Coronary artery (tissue), 2 donors: ENCODE results near the gene GCA.

Experiments used
- DNase-seq: peaks from one replicate; pipeline ENCODE4 v3.0.0-alpha.2; 2017; ENCODE audit warnings: low spot score
- H3K27ac ChIP-seq, 2 donors: fragments of 200-600 bp; sonication (generic); one replicate each; pipeline ENCODE4 v1.5.1; 2016 to 2019
- H3K4me3 ChIP-seq: fragments of 200-600 bp; sonication (generic); 2 replicates; pipeline ENCODE4 v1.5.1; 2016; ENCODE audit warnings: mild to moderate bottlenecking, moderate library complexity
- TF ChIP-seq, protein P1 (sequence below): fragments of 200-600 bp; sonication (generic); IDR thresholded peaks from one replicate; pipeline ENCODE4 v1.5.1; 2019; ENCODE audit warnings: antibody characterized with exemption

GCA gene

DNA sequence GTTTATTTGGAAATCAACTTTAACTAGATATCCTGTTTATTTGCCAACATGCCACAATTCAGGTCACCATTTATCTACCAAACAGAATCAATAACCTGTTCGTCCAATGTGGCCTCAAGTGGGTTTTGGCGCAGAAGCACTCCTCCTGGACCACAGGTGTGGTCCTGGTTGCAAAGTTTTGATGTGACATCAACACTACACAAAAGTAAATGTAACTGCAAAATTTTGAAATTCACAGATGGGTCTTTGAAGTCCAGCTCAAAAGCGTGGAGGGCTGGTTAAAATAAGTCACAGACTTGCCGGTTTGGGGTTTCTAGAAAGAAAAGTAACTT, 474 bp upstream of the GCA start:
- no peak overlapping the region for H3K27ac ChIP-seq
- TF ChIP-seq, protein P1, sequence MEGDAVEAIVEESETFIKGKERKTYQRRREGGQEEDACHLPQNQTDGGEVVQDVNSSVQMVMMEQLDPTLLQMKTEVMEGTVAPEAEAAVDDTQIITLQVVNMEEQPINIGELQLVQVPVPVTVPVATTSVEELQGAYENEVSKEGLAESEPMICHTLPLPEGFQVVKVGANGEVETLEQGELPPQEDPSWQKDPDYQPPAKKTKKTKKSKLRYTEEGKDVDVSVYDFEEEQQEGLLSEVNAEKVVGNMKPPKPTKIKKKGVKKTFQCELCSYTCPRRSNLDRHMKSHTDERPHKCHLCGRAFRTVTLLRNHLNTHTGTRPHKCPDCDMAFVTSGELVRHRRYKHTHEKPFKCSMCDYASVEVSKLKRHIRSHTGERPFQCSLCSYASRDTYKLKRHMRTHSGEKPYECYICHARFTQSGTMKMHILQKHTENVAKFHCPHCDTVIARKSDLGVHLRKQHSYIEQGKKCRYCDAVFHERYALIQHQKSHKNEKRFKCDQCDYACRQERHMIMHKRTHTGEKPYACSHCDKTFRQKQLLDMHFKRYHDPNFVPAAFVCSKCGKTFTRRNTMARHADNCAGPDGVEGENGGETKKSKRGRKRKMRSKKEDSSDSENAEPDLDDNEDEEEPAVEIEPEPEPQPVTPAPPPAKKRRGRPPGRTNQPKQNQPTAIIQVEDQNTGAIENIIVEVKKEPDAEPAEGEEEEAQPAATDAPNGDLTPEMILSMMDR = no peak
- H3K4me3 ChIP-seq = peak overlapping the region; percentile 91
- no peak for DNase-seq

DNA sequence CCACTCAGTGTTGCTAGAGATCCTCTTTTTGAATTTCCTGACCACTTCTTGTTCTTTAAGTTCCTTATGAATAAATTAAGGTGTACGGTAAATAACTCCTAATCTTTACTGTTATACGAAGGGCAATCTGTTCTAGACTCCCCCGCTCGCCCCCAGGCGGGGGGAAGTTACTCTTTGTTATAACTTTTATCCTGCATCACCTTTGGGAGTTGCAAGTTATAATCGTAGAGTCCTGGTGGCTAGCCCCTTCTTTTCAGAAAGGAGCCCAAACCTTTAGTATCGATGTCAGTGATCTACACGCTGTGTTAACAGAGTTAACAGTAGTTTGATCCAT, 652 bp downstream of the GCA start:
- no peak for DNase-seq
- TF ChIP-seq, protein P1 = no peak
- Histone ChIP-seq H3K27ac (peak overlapping the region; percentile 71 to 86), H3K4me3 (peak overlapping the region; percentile 91)

- Histone ChIP-seq H3K4me3 (no peak overlapping the region), H3K27ac (no peak overlapping the region)
- no peak for DNase-seq
- TF ChIP-seq, protein P1 = no peak
Measured at GRCh38 chr2:162365392-162365791, 21.5 kb downstream of the GCA start.

DNA sequence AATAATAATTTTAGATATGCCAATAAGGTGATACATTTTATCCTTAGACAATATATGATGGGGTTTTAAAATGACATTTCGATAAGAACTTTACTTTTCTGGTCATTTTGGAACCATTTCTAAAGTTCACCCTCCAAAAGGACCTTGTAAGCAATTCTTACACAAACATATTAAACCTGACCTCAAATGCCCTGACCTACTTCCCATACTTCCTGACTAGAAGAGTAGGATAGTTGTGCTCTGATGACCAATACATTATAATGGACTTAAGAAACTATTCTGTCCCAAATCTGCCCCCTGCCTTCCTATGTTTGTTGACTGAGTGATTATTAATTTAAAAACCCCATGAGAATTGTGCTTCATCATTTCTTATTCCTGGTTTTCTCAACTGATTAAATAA, 24.6 kb downstream of the GCA start:
- Histone ChIP-seq H3K4me3 (no peak overlapping the region), H3K27ac (peak overlapping the region; percentile 44 to 78)
- DNase-seq = no peak
- TF ChIP-seq, protein P1 = no peak

DNA sequence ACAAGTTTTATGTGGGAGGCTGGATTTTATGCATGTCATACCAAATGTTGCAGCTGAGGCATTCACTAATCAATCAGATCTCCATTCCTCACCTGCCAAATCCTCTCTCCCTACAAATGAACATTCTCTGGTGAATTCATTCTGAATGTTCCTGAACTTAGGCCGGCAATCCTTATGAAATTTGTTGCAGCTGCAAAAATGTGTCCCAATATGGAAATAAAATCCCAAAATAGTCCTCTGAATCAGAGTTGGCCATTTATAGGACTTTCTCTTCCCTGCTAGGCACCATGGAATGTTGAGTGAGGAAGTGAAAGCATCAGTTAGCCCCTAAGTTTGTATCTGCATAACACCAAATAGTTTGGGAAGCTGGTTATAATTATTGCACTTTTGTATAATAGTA, 25.6 kb downstream of the GCA start:
- no peak overlapping the region for H3K4me3 ChIP-seq
- DNase-seq = no peak
- TF ChIP-seq, protein P1 = no peak
- peak overlapping the region; percentile 44 to 78 for H3K27ac ChIP-seq

- no peak for DNase-seq
- TF ChIP-seq, protein P1 = no peak
- no peak overlapping the region for H3K4me3 ChIP-seq
Measured at GRCh38 chr2:162370931-162371330, 27.0 kb downstream of the GCA start.

DNA sequence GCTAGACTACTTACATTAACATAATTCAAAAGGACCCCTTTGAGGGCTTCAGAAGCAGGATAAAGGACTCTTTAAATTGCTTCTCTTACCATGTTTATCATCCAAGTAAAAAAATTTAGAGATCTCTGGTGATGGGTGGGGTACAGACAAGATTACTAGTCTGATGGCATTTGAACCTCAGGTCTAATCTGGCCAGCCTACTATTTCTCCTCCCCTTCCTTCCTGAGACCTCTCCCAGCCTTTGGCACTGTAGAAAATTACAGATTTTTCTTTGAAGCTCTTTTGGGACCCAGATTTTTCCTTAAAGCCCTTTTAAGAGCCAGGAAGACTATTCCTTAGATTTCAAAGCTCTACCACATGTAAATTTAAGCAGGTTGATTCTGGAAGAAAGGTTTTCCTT, 28.9 kb downstream of the GCA start:
- Histone ChIP-seq H3K27ac (no peak overlapping the region), H3K4me3 (no peak overlapping the region)
- TF ChIP-seq, protein P1 = no peak
- no peak for DNase-seq

More at GRCh38 chr2:162370931-162371330, 27.0 kb downstream of the GCA start:
- peak overlapping the region in 1 of 2 donors; percentile 50 for H3K27ac ChIP-seq
